ENCODE results near the gene SLC38A7. TPM values are rescaled to one million over a fixed set of nuclear protein-coding genes. Genes with fewer than 3 reads are reported as not detected.

Gene SLC38A7
- total RNA-seq, 1 experiment from 2014 or later, result 26.6 TPM

- TF ChIP-seq CTCF (conservative IDR thresholded peaks at IDR 0.05), result no peak
- peak overlapping the region in 2 of 3 experiments; percentile 92 to 95; a peak in 2 of 7 replicates for H3K27ac Mint-ChIP-seq
- H3K4me2 ChIP-seq (ENCODE audit: insufficient read depth, insufficient read length, low read length), result peak overlapping the region; percentile 92
- H3K27me3 ChIP-seq (ENCODE audit: insufficient read depth, low read length), result no peaks in the 10 kb centered on the region
- no peak overlapping the region for H2AK5ac ChIP-seq (ENCODE audit: insufficient read length, low read length)
- H3K23ac ChIP-seq (ENCODE audit: insufficient read length, low read depth, low read length), result no peak overlapping the region
- H3K23me2 ChIP-seq (ENCODE audit: insufficient read length, low read depth, low read length, poor library complexity, severe bottlenecking), result peaks cover 6% of the 10 kb centered on the region
- H2BK120ac ChIP-seq (ENCODE audit: low read depth, low read length, poor library complexity, severe bottlenecking), result no peak overlapping the region
- no peak overlapping the region for H2AFZ ChIP-seq (ENCODE audit: low read length)
- H3T11ph ChIP-seq (ENCODE audit: low read length), result no peak overlapping the region
- peak overlapping the region; percentile 70 for H3K9ac ChIP-seq (ENCODE audit: extremely low read depth, insufficient read length, low read length)
- no peaks in the 10 kb centered on the region for H3K9me3 Mint-ChIP-seq
- no peak overlapping the region for H2BK12ac ChIP-seq (ENCODE audit: insufficient read length, low read depth, low read length)
- no peak for DNase-seq
- H2BK20ac ChIP-seq (ENCODE audit: low read depth, low read length, poor library complexity, severe bottlenecking), result no peak overlapping the region
- peaks cover 5 to 18% (median 6%) of the 10 kb centered on the region in 3 experiments; a peak in 5 of 7 replicates for H3K36me3 Mint-ChIP-seq (ENCODE audit: insufficient read depth in 1 of 3, low read depth in 3 of 3)
- H3K9me3 ChIP-seq (ENCODE audit: control insufficient read depth, low read depth, low read length), result no peaks in the 10 kb centered on the region
- H3K79me2 ChIP-seq (ENCODE audit: insufficient read depth, low read length), result no peaks in the 10 kb centered on the region
- H3K79me1 ChIP-seq (ENCODE audit: insufficient read depth, low read depth, low read length, poor library complexity, severe bottlenecking), result no peaks in the 10 kb centered on the region
- no peak overlapping the region for H2BK15ac ChIP-seq (ENCODE audit: low read depth, low read length)
- no peak overlapping the region for H3K4ac ChIP-seq (ENCODE audit: low read depth, low read length)
- H3K14ac ChIP-seq (ENCODE audit: insufficient read depth, low read length), result no peak overlapping the region
- no CpG with 5 or more reads among the region's 3 CpGs for WGBS (ENCODE audit: extremely low coverage, insufficient read length, low lambda C conversion rate)
- H3K4me3 Mint-ChIP-seq, result peak overlapping the region; percentile 93 to 95
- no peak overlapping the region for H3K27ac ChIP-seq (ENCODE audit: insufficient read length, low read depth, low read length)
- H4K5ac ChIP-seq (ENCODE audit: insufficient read length, low read depth, low read length), result no peak overlapping the region
- H3K27me3 Mint-ChIP-seq (ENCODE audit: low read depth), result no peaks in the 10 kb centered on the region; the same call in 1 of the 2 replicates
- H3K18ac ChIP-seq (ENCODE audit: insufficient read length, low read depth, low read length), result no peak overlapping the region
- H4K20me1 ChIP-seq (ENCODE audit: control insufficient read depth, insufficient read depth, insufficient read length), result no peaks in the 10 kb centered on the region
- peaks cover 11 to 13% of the 10 kb centered on the region in 2 experiments for H3K4me1 Mint-ChIP-seq
- H4K91ac ChIP-seq (ENCODE audit: insufficient read length, low read depth, low read length), result no peak overlapping the region
- no peak overlapping the region for H4K8ac ChIP-seq (replicated peaks; ENCODE audit: insufficient read length, low read depth, low read length)
- no peak overlapping the region for H2BK5ac ChIP-seq (ENCODE audit: insufficient read length, low read length)
- no peak overlapping the region for H3K56ac ChIP-seq (ENCODE audit: insufficient read length, low read depth, low read length)
- H3K4me1 ChIP-seq (ENCODE audit: insufficient read depth, low read length), result no peaks in the 10 kb centered on the region; the same call in 1 of the 2 replicates
Observed at GRCh38 chr16:58684001-58684353, 593 bp downstream of the SLC38A7 start.
